SK-N-SH (cell line): ENCODE measurements around the gene ZNF18. TPM values are rescaled to one million over a fixed set of nuclear protein-coding genes. Genes with fewer than 3 reads are reported as not detected.
"Not testable (repeated sequence)": the region's sequence is repeated elsewhere in the genome, so short reads cannot be mapped to it uniquely, and the experiment has no call there.

Experiments
- CTCF ChIA-PET: fragments of 300-600, 350-600 bp; formaldehyde crosslinking; extraction: SDS; loops from one replicate; lab custom pipeline; 2021; lab: Yijun Ruan, JAX
- POLR2A ChIA-PET: fragments of 350-600 bp; sonication (Branson Sonifier 250); formaldehyde crosslinking; extraction: SDS; loops from one replicate; lab custom pipeline; 2020; ENCODE audit warnings: antibody characterized with exemption, inconsistent platforms; lab: Yijun Ruan, JAX
- DNase-seq: peaks from one replicate; pipeline ENCODE4 v3.0.0; 2012
- H2AFZ ChIP-seq: fragments of 200-600 bp; sonication (generic); 2 replicates; pipeline ENCODE4 v1.8.1; 2016; ENCODE audit warnings: antibody characterized with exemption, mild to moderate bottlenecking, low read depth
- H3F3A ChIP-seq: fragments of 200-600 bp; sonication (generic); replicated peaks from 2 replicates; pipeline ENCODE3; 2016; ENCODE audit warnings: antibody characterized with exemption, mild to moderate bottlenecking; ENCODE audit not compliant: insufficient read depth
- H3K27ac ChIP-seq, 2 experiments: fragments of 200-500 bp in 1 of 2; fragments of 200-600 bp in 1 of 2; sonication (Bioruptor generic) in 1 of 2; sonication (generic), shearing (Covaris generic) in 1 of 2; 2 replicates each; pipeline versions ENCODE4 v1.5.1 to v1.6.1; 2014 to 2016; ENCODE audit warnings: low read depth in 2 of 2, inconsistent platforms in 1 of 2, low read length in 1 of 2, mild to moderate bottlenecking in 1 of 2, mixed read lengths in 1 of 2
- H3K27me3 ChIP-seq: fragments of 200-600 bp; sonication (generic), shearing (Covaris generic); 2 replicates; pipeline ENCODE4 v1.6.1; 2016; ENCODE audit warnings: mixed run types; ENCODE audit not compliant: insufficient read depth
- H3K36me3 ChIP-seq, 2 experiments: fragments of 200-500 bp in 1 of 2; fragments of 200-600 bp in 1 of 2; sonication (Bioruptor generic) in 1 of 2; sonication (generic) in 1 of 2; replicated peaks in 1 of 2; 2 replicates each; pipeline versions ENCODE3 to v1.5.1; 2014 to 2016; ENCODE audit warnings: low read length in 1 of 2, mild to moderate bottlenecking in 1 of 2; ENCODE audit not compliant: insufficient read depth in 2 of 2, control insufficient read depth in 1 of 2
- H3K4me1 ChIP-seq, 2 experiments: fragments of 200-500 bp in 1 of 2; fragments of 200-600 bp in 1 of 2; sonication (Bioruptor generic) in 1 of 2; sonication (generic), shearing (Covaris generic) in 1 of 2; 2 replicates each; pipeline versions ENCODE4 v1.5.1 to v1.6.1; 2014 to 2016; ENCODE audit warnings: low read depth in 1 of 2, low read length in 1 of 2, mixed run types in 1 of 2; ENCODE audit not compliant: insufficient read depth in 2 of 2, control insufficient read depth in 1 of 2
- H3K4me2 ChIP-seq: fragments of 200-600 bp; sonication (generic), shearing (Covaris generic); 2 replicates; pipeline ENCODE4 v1.6.1; 2017; ENCODE audit warnings: mixed run types
- H3K4me3 ChIP-seq, 2 experiments: fragments of 200-500 bp in 1 of 2; fragments of 200-600 bp in 1 of 2; sonication (Bioruptor generic) in 1 of 2; sonication (generic), shearing (Covaris generic) in 1 of 2; 2 replicates each; pipeline versions ENCODE4 v1.5.1 to v1.8.1; 2014 to 2016; ENCODE audit warnings: low read depth in 2 of 2, inconsistent platforms in 1 of 2, low read length in 1 of 2, mild to moderate bottlenecking in 1 of 2, mixed read lengths in 1 of 2, moderate library complexity in 1 of 2
- H3K79me2 ChIP-seq: fragments of 200-600 bp; sonication (generic); 2 replicates; pipeline ENCODE4 v1.8.1; 2017; ENCODE audit warnings: mild to moderate bottlenecking; ENCODE audit not compliant: insufficient read depth
- H3K9ac ChIP-seq: fragments of 200-600 bp; sonication (generic); 2 replicates; pipeline ENCODE4 v1.6.1; 2017; ENCODE audit warnings: mixed run types
- H3K9me2 ChIP-seq: fragments of 200-600 bp; sonication (generic); 2 replicates; pipeline ENCODE4 v1.6.1; 2017; ENCODE audit warnings: mixed run types
- H3K9me3 ChIP-seq: fragments of 200-600 bp; sonication (generic); 2 replicates; pipeline ENCODE4 v1.6.1; 2017; ENCODE audit warnings: mixed run types, mild to moderate bottlenecking, moderate library complexity
- H4K20me1 ChIP-seq: fragments of 200-600 bp; sonication (generic); 2 replicates; pipeline ENCODE4 v1.6.1; 2017; ENCODE audit warnings: mild to moderate bottlenecking, mixed run types; ENCODE audit not compliant: insufficient read depth
- EZH2phosphoT487 ChIP-seq: fragments of 200-600 bp; sonication (generic); IDR thresholded peaks from 2 replicates; pipeline ENCODE4 v1.6.1; 2017; ENCODE audit warnings: low read depth, mixed run types, mild to moderate bottlenecking, antibody characterized with exemption, moderate library complexity, borderline replicate concordance
- FOSL2 ChIP-seq: IDR thresholded peaks from 2 replicates; pipeline ENCODE4 v1.4.0; 2012; ENCODE audit warnings: low read depth, mild to moderate bottlenecking, moderate library complexity, borderline replicate concordance
- FOXJ3 ChIP-seq: sonication (generic); formaldehyde crosslinking; IDR thresholded peaks from 2 replicates; pipeline ENCODE4 v1.5.1; 2020; ENCODE audit warnings: mild to moderate bottlenecking, missing genetic modification reagents
- FOXM1 ChIP-seq: IDR thresholded peaks from 2 replicates; pipeline ENCODE4 v1.4.0; 2012; ENCODE audit warnings: low read depth, mild to moderate bottlenecking
- GATA2 ChIP-seq: sonication (generic); formaldehyde crosslinking; IDR thresholded peaks from 2 replicates; pipeline ENCODE4 v1.5.0; 2020; ENCODE audit warnings: mild to moderate bottlenecking, missing genetic modification reagents
- JUND ChIP-seq: IDR thresholded peaks from 2 replicates; pipeline ENCODE4 v1.4.0; 2012
- MEF2A ChIP-seq: IDR thresholded peaks from 2 replicates; pipeline ENCODE4 v1.4.0; 2012; ENCODE audit warnings: low read depth, borderline replicate concordance
- MXI1 ChIP-seq: IDR thresholded peaks from 2 replicates; pipeline ENCODE4 v1.6.1; 2012; ENCODE audit warnings: mild to moderate bottlenecking, low read depth, low read length, improper control_type of control experiment
- NRF1 ChIP-seq: IDR thresholded peaks from 2 replicates; pipeline ENCODE4 v1.6.1; 2012; ENCODE audit warnings: low read depth, mild to moderate bottlenecking, low read length
- RCOR1 ChIP-seq: fragments of 150-350 bp; IDR thresholded peaks from 2 replicates; pipeline ENCODE4 v1.6.1; 2017; ENCODE audit warnings: antibody characterized with exemption, low read length
- RXRA ChIP-seq: IDR thresholded peaks from 2 replicates; pipeline ENCODE4 v1.4.0; 2012; ENCODE audit warnings: low read depth, mild to moderate bottlenecking, borderline replicate concordance
- SIN3A ChIP-seq: IDR thresholded peaks from 2 replicates; pipeline ENCODE4 v1.6.1; 2012; ENCODE audit warnings: low read depth, mild to moderate bottlenecking, low read length, moderate library complexity, borderline replicate concordance
- TAF1 ChIP-seq: IDR thresholded peaks from 2 replicates; pipeline ENCODE4 v1.6.1; 2012; ENCODE audit warnings: low read depth, mild to moderate bottlenecking, low read length, moderate library complexity, borderline replicate concordance
- TCF12 ChIP-seq: IDR thresholded peaks from 2 replicates; pipeline ENCODE4 v1.4.0; 2012
- TEAD4 ChIP-seq: IDR thresholded peaks from 2 replicates; pipeline ENCODE4 v1.4.0; 2012; ENCODE audit warnings: mild to moderate bottlenecking, borderline replicate concordance; ENCODE audit not compliant: insufficient read depth
- USF1 ChIP-seq: IDR thresholded peaks from 2 replicates; pipeline ENCODE4 v1.4.0; 2012; ENCODE audit warnings: low read depth, borderline replicate concordance
- USF2 ChIP-seq: fragments of 150-350 bp; IDR thresholded peaks from 2 replicates; pipeline ENCODE4 v1.6.1; 2017; ENCODE audit warnings: antibody characterized with exemption, low read length, low read depth, borderline replicate concordance
- YY1 ChIP-seq: IDR thresholded peaks from 2 replicates; pipeline ENCODE4 v1.4.0; 2012; ENCODE audit warnings: low read depth, mild to moderate bottlenecking
- ZBTB33 ChIP-seq: IDR thresholded peaks from 2 replicates; pipeline ENCODE4 v1.4.0; 2012; ENCODE audit warnings: low read depth, borderline replicate concordance
- WGBS: methylation state at CpG from one replicate; pipeline ENCODE4 v1.1.6; 2017; ENCODE audit warnings: low lambda C conversion rate; 5-methylcytosine and 5-hydroxymethylcytosine counted together
- polyA plus RNA-seq, 3 experiments: library from polyadenylated mRNA; depleted of rRNA; stranded (reverse); fragments of >200 nt; gene quantifications; 2 replicates each; pipeline ENCODE4 v1.2.3, GENCODE V29; 2012

Gene ZNF18
- polyA plus RNA-seq, 1 of the 3 experiments (the other 2 are of a cell fraction), result 3.2 TPM

- H3K27ac ChIP-seq, result no peak overlapping the region
- TF ChIP-seq JUND (no peak), TCF12 (no peak), MXI1 (no peak), FOSL2 (no peak), USF2 (no peak), MEF2A (no peak), YY1 (no peak), FOXM1 (no peak), RCOR1 (no peak)
- DNase-seq, result no peak
- H3K4me2 ChIP-seq, result no peak overlapping the region
- no peak overlapping the region for H3K4me3 ChIP-seq
- CTCF ChIA-PET, result interaction anchor here (1.9 to 4.1 kb wide), 2 partner anchors 8 to 1068 kb away, joined by 5 to 24 read pairs; no protein-coding TSS in a partner anchor
- no peaks in the 10 kb centered on the region for H4K20me1 ChIP-seq
- WGBS, result 28% methylated on average over 7 of the region's 7 CpGs
- no peaks in the 10 kb centered on the region for H3K36me3 ChIP-seq
- no peak overlapping the region for H2AFZ ChIP-seq
- no peaks in the 10 kb centered on the region for H3K9me2 ChIP-seq
- POLR2A ChIA-PET, result no interaction called here
- no peaks in the 10 kb centered on the region for H3K27me3 ChIP-seq
- no peaks in the 10 kb centered on the region for H3K9me3 ChIP-seq
- H3K9ac ChIP-seq, result no peak overlapping the region
- no peaks in the 10 kb centered on the region for H3K4me1 ChIP-seq
- H3F3A ChIP-seq, result no peaks in the 10 kb centered on the region
- H3K79me2 ChIP-seq, result no peaks in the 10 kb centered on the region
Observed at GRCh38 chr17:11943759-11944347, 53.4 kb downstream of the ZNF18 start.

GRCh38 chr17:11943086-11943485 lies 54.2 kb downstream of the ZNF18 start:
- H4K20me1 ChIP-seq, H3K4me3 ChIP-seq, H3F3A ChIP-seq, H2AFZ ChIP-seq, DNase-seq, H3K4me2 ChIP-seq, H3K9me3 ChIP-seq, CTCF ChIA-PET, H3K79me2 ChIP-seq, H3K27me3 ChIP-seq, H3K27ac ChIP-seq, H3K36me3 ChIP-seq, H3K9me2 ChIP-seq, H3K4me1 ChIP-seq, POLR2A ChIA-PET, H3K9ac ChIP-seq: not testable (repeated sequence)
- WGBS, result 56% methylated on average over 10 of the region's 11 CpGs

GRCh38 chr17:11940904-11941303 lies 56.4 kb downstream of the ZNF18 start:
- Histone ChIP-seq H3K4me1 (no peaks in the 10 kb centered on the region), H3K79me2 (no peaks in the 10 kb centered on the region), H3K4me2 (no peak overlapping the region), H3K4me3 (no peak overlapping the region), H3K9me3 (no peaks in the 10 kb centered on the region), H3F3A (no peaks in the 10 kb centered on the region), H4K20me1 (no peaks in the 10 kb centered on the region), H3K9ac (no peak overlapping the region), H3K36me3 (no peaks in the 10 kb centered on the region), H2AFZ (no peak overlapping the region), H3K27ac (no peak overlapping the region), H3K9me2 (no peaks in the 10 kb centered on the region), H3K27me3 (no peaks in the 10 kb centered on the region)
- DNase-seq, result no peak
- ChIA-PET POLR2A (no interaction called here), CTCF (no interaction called here)
- TF ChIP-seq FOSL2 (no peak), USF1 (no peak), TEAD4 (no peak), RXRA (no peak), ZBTB33 (no peak), GATA2 (no peak), RCOR1 (no peak), TAF1 (no peak), JUND (no peak), FOXJ3 (CRISPR knock-in tag) (no peak), EZH2phosphoT487 (no peak), NRF1 (no peak), MXI1 (no peak), SIN3A (no peak)
- 11% methylated on average over 2 of the region's 2 CpGs for whole genome bisulfite sequencing
